Bronchial epithelial cell (primary cell): ENCODE measurements around the gene NPTXR. TPM values are rescaled to one million over a fixed set of nuclear protein-coding genes. Genes with fewer than 3 reads are reported as not detected.

ENCODE experiments used
- DNase-seq: peaks from one replicate; pipeline ENCODE4 v3.0.0-alpha.2; 2010; ENCODE audit warnings: low read depth
- FAIRE-seq: peaks from 2 replicates; lab custom pipeline; 2011; peaks lifted over from hg19 to GRCh38; lab: Jason Lieb, UNC
- H3K27me3 ChIP-seq: 2 replicates; pipeline ENCODE4 v1.5.1; 2011; ENCODE audit warnings: low read length; ENCODE audit not compliant: control insufficient read depth, insufficient read depth
- H3K36me3 ChIP-seq: 2 replicates; pipeline ENCODE4 v1.5.1; 2011; ENCODE audit warnings: low read length; ENCODE audit not compliant: control insufficient read depth, insufficient read depth
- H3K4me3 ChIP-seq: 2 replicates; pipeline ENCODE4 v1.5.1; 2011; ENCODE audit warnings: mild to moderate bottlenecking, low read depth, low read length, control low read depth
- CTCF ChIP-seq: IDR thresholded peaks from 2 replicates; pipeline ENCODE4 v1.5.1; 2011; ENCODE audit warnings: mild to moderate bottlenecking, moderate library complexity, low read length, control low read depth, inconsistent platforms; ENCODE audit not compliant: insufficient read depth, severe bottlenecking
- total RNA-seq: library from RNA; depleted of rRNA; stranded (reverse); fragments of >200 nt; gene quantifications from 2 replicates; pipeline ENCODE4 v1.2.1, GENCODE V29; 2014

The NPTXR gene
- total RNA-seq, 1 donor from 2014 or later = under 0.01 TPM

GRCh38 chr22:38867471-38868285, 23.9 kb upstream of the NPTXR start:
- FAIRE-seq (no peak), DNase-seq (no peak)
- H3K36me3 ChIP-seq = no peaks in the 10 kb centered on the region
- no peak for TF ChIP-seq CTCF
- no peaks in the 10 kb centered on the region for H3K27me3 ChIP-seq
- no peak overlapping the region for H3K4me3 ChIP-seq

- DNase-seq (no peak), FAIRE-seq (no peak)
- no peak overlapping the region for H3K4me3 ChIP-seq
- TF ChIP-seq CTCF = no peak
- H3K36me3 ChIP-seq = no peaks in the 10 kb centered on the region
- no peaks in the 10 kb centered on the region for H3K27me3 ChIP-seq
Observed at GRCh38 chr22:38867124-38867455, 23.3 kb upstream of the NPTXR start.

- TF ChIP-seq CTCF = no peak
- H3K4me3 ChIP-seq = no peak overlapping the region
- no peaks in the 10 kb centered on the region for H3K36me3 ChIP-seq
- H3K27me3 ChIP-seq = no peaks in the 10 kb centered on the region
- FAIRE-seq (no peak), DNase-seq (no peak)
Observed at GRCh38 chr22:38866399-38867123, 22.7 kb upstream of the NPTXR start.

- Histone ChIP-seq H3K36me3 (no peaks in the 10 kb centered on the region), H3K4me3 (no peak overlapping the region), H3K27me3 (no peaks in the 10 kb centered on the region)
- TF ChIP-seq CTCF = no peak
- FAIRE-seq = no peak
- DNase-seq = no peak
Observed at GRCh38 chr22:38866024-38866398, 22.2 kb upstream of the NPTXR start.

- DNase-seq = no peak
- no peak for FAIRE-seq
- no peak overlapping the region for H3K4me3 ChIP-seq
- H3K27me3 ChIP-seq = peaks cover 2% of the 10 kb centered on the region
- TF ChIP-seq CTCF = no peak
- no peaks in the 10 kb centered on the region for H3K36me3 ChIP-seq
Observed at GRCh38 chr22:38865201-38866023, 21.6 kb upstream of the NPTXR start.
